SH-SY5Y (cell line): ENCODE data around the gene TMED7.

Experiments
- GATA2 ChIP-seq: IDR thresholded peaks from 2 replicates; pipeline ENCODE4 v1.6.1; 2011; ENCODE audit warnings: mild to moderate bottlenecking, low read depth, low read length
- GATA3 ChIP-seq: IDR thresholded peaks from 2 replicates; pipeline ENCODE4 v1.6.1; 2011; ENCODE audit warnings: low read depth, mild to moderate bottlenecking, low read length, moderate library complexity

DNA sequence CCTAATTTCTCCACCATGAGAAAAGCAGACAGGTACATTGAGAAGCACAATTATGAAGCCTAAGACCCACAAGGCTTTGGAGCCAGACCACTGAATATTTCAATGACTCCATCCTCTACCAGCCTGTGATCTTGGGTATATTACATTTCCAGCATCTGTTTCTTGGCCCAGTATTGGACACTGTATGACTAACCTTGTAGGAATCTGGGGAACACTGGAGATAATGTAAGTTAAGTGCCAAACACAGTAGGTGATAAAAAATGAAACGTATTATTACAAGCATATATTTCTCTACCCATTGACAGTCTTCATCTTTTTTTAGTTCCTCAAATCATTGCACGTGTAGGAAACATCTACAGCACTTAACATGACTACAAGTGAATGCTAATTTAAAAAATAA lies 52.7 kb downstream of the TMED7 start:
- TF ChIP-seq GATA2: no peak
- no peak for TF ChIP-seq GATA3
